HCT116 (cell line): ENCODE measurements around the gene MACROD1. TPM values are rescaled to one million over a fixed set of nuclear protein-coding genes. Genes with fewer than 3 reads are reported as not detected.

Source experiments
- ATAC-seq: fragments of 200-7000 bp; cut with Tn5 transposase; 2 replicates; pipeline ENCODE4 v1.9.1; 2020; ENCODE audit warnings: mild to moderate bottlenecking, moderate library complexity
- BruUV-seq: library from RNA; stranded (reverse); fragments of 400-500 nt; replicated peaks from 2 replicates; lab custom pipeline; 2021; lab: Mats Ljungman, UMichigan
- CTCF ChIA-PET: fragments of 300-600 bp; sonication (Branson Sonifier 250); formaldehyde crosslinking; loops from one replicate; lab custom pipeline; 2021; ENCODE audit warnings: antibody characterized with exemption; lab: Charles Lee
- POLR2A ChIA-PET: fragments of 300-600, 350-600 bp; sonication (Branson Sonifier 250); formaldehyde crosslinking; loops from one replicate; lab custom pipeline; 2021; ENCODE audit warnings: antibody characterized with exemption; lab: Charles Lee
- RAD21 ChIA-PET, 2 experiments: fragments of 300-600 bp; sonication (Branson Sonifier 250); formaldehyde crosslinking; loops; one replicate each; lab custom pipeline; 2023; ENCODE audit warnings: low total read pairs in 2 of 2; ENCODE audit not compliant: uncharacterized antibody in 2 of 2, unreplicated experiment in 2 of 2, low non-redundant PET in 1 of 2; lab: Charles Lee
- DNase-seq: peaks from one replicate; pipeline ENCODE4 v3.0.0-alpha.2; 2010; ENCODE audit warnings: low read depth, low spot score
- H2AFZ ChIP-seq: fragments of 200-600 bp; shearing (Covaris generic), sonication (generic); 2 replicates; pipeline ENCODE4 v1.6.1; 2017; ENCODE audit warnings: low read depth, mixed run types, mixed read lengths, antibody characterized with exemption, low read length; ENCODE audit not compliant: poor library complexity, severe bottlenecking
- H3K27ac ChIP-seq: 2 replicates; pipeline ENCODE4 v1.5.1; 2012; ENCODE audit warnings: low read depth, low read length
- H3K27me3 ChIP-seq: fragments of 200-600 bp; sonication (generic); 2 replicates; pipeline ENCODE4 v1.6.1; 2016; ENCODE audit warnings: mixed run types, low read length, mixed read lengths; ENCODE audit not compliant: insufficient read depth
- H3K36me3 ChIP-seq, 2 experiments: fragments of 200-500 bp in 1 of 2; fragments of 200-600 bp in 1 of 2; sonication (Bioruptor generic) in 1 of 2; sonication (generic) in 1 of 2; 2 replicates each; pipeline versions ENCODE4 v1.5.1 to v1.6.1; 2014 to 2016; ENCODE audit warnings: low read length in 2 of 2, inconsistent platforms in 1 of 2, mixed read lengths in 1 of 2, mixed run types in 1 of 2; ENCODE audit not compliant: insufficient read depth in 2 of 2, control insufficient read depth in 1 of 2
- H3K4me1 ChIP-seq, 2 experiments: fragments of 200-600 bp in 1 of 2; sonication (generic) in 1 of 2; 2 replicates each; pipeline versions ENCODE4 v1.5.1 to v1.6.1; 2012 to 2017; ENCODE audit warnings: low read length in 2 of 2, inconsistent platforms in 1 of 2, mild to moderate bottlenecking in 1 of 2, mixed read lengths in 1 of 2, mixed run types in 1 of 2, moderate library complexity in 1 of 2; ENCODE audit not compliant: insufficient read depth in 2 of 2, control insufficient read depth in 1 of 2
- H3K4me2 ChIP-seq: fragments of 200-600 bp; sonication (generic); 2 replicates; pipeline ENCODE4 v1.6.1; 2017; ENCODE audit warnings: mixed run types, low read length, mixed read lengths
- H3K4me3 ChIP-seq, 2 experiments: fragments of 200-600 bp in 1 of 2; sonication (generic) in 1 of 2; replicated peaks in 1 of 2; 2 replicates each; pipeline ENCODE4 v1.5.1; 2011 to 2016; ENCODE audit warnings: low read length in 2 of 2, control low read depth in 1 of 2, low read depth in 1 of 2, mild to moderate bottlenecking in 1 of 2, mixed read lengths in 1 of 2, mixed run types in 1 of 2
- H3K79me2 ChIP-seq: fragments of 200-600 bp; sonication (generic); 2 replicates; pipeline ENCODE4 v1.6.1; 2017; ENCODE audit warnings: mild to moderate bottlenecking, mixed run types, low read length, moderate library complexity, mixed read lengths; ENCODE audit not compliant: insufficient read depth
- H3K9ac ChIP-seq: fragments of 200-600 bp; sonication (generic); 2 replicates; pipeline ENCODE4 v1.6.1; 2016; ENCODE audit warnings: low read length, mixed read lengths
- H3K9me2 ChIP-seq: fragments of 200-600 bp; sonication (generic), shearing (Covaris generic); 2 replicates; pipeline ENCODE4 v1.6.1; 2017; ENCODE audit warnings: mixed run types, mild to moderate bottlenecking, moderate library complexity; ENCODE audit not compliant: insufficient read depth
- H3K9me3 ChIP-seq, 2 experiments: fragments of 200-500 bp in 1 of 2; fragments of 200-600 bp in 1 of 2; sonication (Bioruptor generic) in 1 of 2; sonication (generic) in 1 of 2; 2 replicates each; pipeline ENCODE4 v1.6.1; 2014 to 2017; ENCODE audit warnings: low read length in 2 of 2, mixed read lengths in 2 of 2, inconsistent platforms in 1 of 2, low read depth in 1 of 2, mild to moderate bottlenecking in 1 of 2, mixed run types in 1 of 2, moderate library complexity in 1 of 2; ENCODE audit not compliant: control insufficient read depth in 1 of 2, insufficient read depth in 1 of 2
- H4K20me1 ChIP-seq: fragments of 200-600 bp; sonication (generic), shearing (Covaris generic); 2 replicates; pipeline ENCODE4 v1.6.1; 2017; ENCODE audit warnings: mixed run types, mild to moderate bottlenecking, moderate library complexity; ENCODE audit not compliant: insufficient read depth
- CBX3 ChIP-seq: IDR thresholded peaks from 2 replicates; pipeline ENCODE4 v1.6.1; 2012; ENCODE audit warnings: low read depth
- CEBPB ChIP-seq: IDR thresholded peaks from 2 replicates; pipeline ENCODE4 v1.6.1; 2012; ENCODE audit warnings: low read depth
- EGR1 ChIP-seq: IDR thresholded peaks from 2 replicates; pipeline ENCODE4 v1.6.1; 2012; ENCODE audit warnings: low read depth
- ELF1 ChIP-seq: IDR thresholded peaks from 2 replicates; pipeline ENCODE4 v1.6.1; 2012; ENCODE audit warnings: low read depth, borderline replicate concordance
- EZH2phosphoT487 ChIP-seq: fragments of 200-600 bp; IDR thresholded peaks from 2 replicates; pipeline ENCODE4 v1.6.1; 2018; ENCODE audit warnings: antibody characterized with exemption, borderline replicate concordance
- FOSL1 ChIP-seq: IDR thresholded peaks from 2 replicates; pipeline ENCODE4 v1.6.1; 2012; ENCODE audit warnings: low read depth
- JUND ChIP-seq: IDR thresholded peaks from 2 replicates; pipeline ENCODE4 v1.6.1; 2012
- POLR2A ChIP-seq: IDR thresholded peaks from 2 replicates; pipeline ENCODE4 v1.7.0; 2011; ENCODE audit warnings: borderline replicate concordance; ENCODE audit not compliant: insufficient read depth, insufficient read length; ENCODE audit errors: extremely low read depth
- RAD21 ChIP-seq: IDR thresholded peaks from 2 replicates; pipeline ENCODE4 v1.6.1; 2012; ENCODE audit warnings: low read depth, mild to moderate bottlenecking
- SIN3A ChIP-seq: IDR thresholded peaks from 2 replicates; pipeline ENCODE4 v1.6.1; 2012; ENCODE audit warnings: low read depth
- SP1 ChIP-seq: IDR thresholded peaks from 2 replicates; pipeline ENCODE4 v1.6.1; 2012; ENCODE audit warnings: low read depth
- SRF ChIP-seq: IDR thresholded peaks from 2 replicates; pipeline ENCODE4 v1.6.1; 2012; ENCODE audit warnings: low read depth
- TCF7L2 ChIP-seq: IDR thresholded peaks from 2 replicates; pipeline ENCODE4 v1.7.0; 2011; ENCODE audit warnings: borderline replicate concordance, inconsistent platforms; ENCODE audit not compliant: insufficient read depth, insufficient read length; ENCODE audit errors: extremely low read depth
- YY1 ChIP-seq: IDR thresholded peaks from 2 replicates; pipeline ENCODE4 v1.6.1; 2011; ENCODE audit warnings: low read length, low read depth, moderate library complexity, mild to moderate bottlenecking; ENCODE audit not compliant: insufficient replicate concordance; ENCODE audit errors: extremely low read depth
- ZNF274 ChIP-seq: fragments of 200-500 bp; sonication (Bioruptor generic); IDR thresholded peaks from 2 replicates; pipeline ENCODE4 v1.6.1; 2014; ENCODE audit warnings: mild to moderate bottlenecking, low read depth, low read length, inconsistent platforms
- intact Hi-C: fragments of 100-400 bp; cut with micrococcal nuclease; formaldehyde crosslinking; loops from 2 replicates; pipeline ENCODE4 v1.10.0; 2022
- total RNA-seq: library from RNA; stranded (reverse); gene quantifications from one replicate; pipeline ENCODE4 v1.2.1, GENCODE V29; 2021; ENCODE audit not compliant: unreplicated experiment
- TF ChIP-seq, protein P1 (sequence below), 3 experiments: fragments of 200-600 bp in 1 of 3; sonication (generic) in 1 of 3; IDR thresholded peaks in 2 of 3; conservative IDR thresholded peaks in 1 of 3; 2 replicates each; pipeline ENCODE4 v1.5.1; 2012 to 2017; ENCODE audit warnings: low read depth in 2 of 3, low read length in 2 of 3, antibody characterized with exemption in 1 of 3, borderline replicate concordance in 1 of 3, control low read depth in 1 of 3, mild to moderate bottlenecking in 1 of 3, mixed read lengths in 1 of 3, mixed run types in 1 of 3, moderate library complexity in 1 of 3; ENCODE audit not compliant: insufficient read depth in 1 of 3
- TF ChIP-seq, protein P2 (sequence below): IDR thresholded peaks from 2 replicates; pipeline ENCODE4 v1.6.1; 2012
- TF ChIP-seq, protein P3 (sequence below): IDR thresholded peaks from 2 replicates; pipeline ENCODE4 v1.6.1; 2012
- TF ChIP-seq, protein P4 (sequence below): IDR thresholded peaks from 2 replicates; pipeline ENCODE4 v1.6.1; 2011; ENCODE audit warnings: mild to moderate bottlenecking, low read length, moderate library complexity; ENCODE audit not compliant: insufficient replicate concordance; ENCODE audit errors: extremely low read depth

The MACROD1 gene
- total RNA-seq, 1 experiment from 2014 or later, result 61.1 TPM

DNA sequence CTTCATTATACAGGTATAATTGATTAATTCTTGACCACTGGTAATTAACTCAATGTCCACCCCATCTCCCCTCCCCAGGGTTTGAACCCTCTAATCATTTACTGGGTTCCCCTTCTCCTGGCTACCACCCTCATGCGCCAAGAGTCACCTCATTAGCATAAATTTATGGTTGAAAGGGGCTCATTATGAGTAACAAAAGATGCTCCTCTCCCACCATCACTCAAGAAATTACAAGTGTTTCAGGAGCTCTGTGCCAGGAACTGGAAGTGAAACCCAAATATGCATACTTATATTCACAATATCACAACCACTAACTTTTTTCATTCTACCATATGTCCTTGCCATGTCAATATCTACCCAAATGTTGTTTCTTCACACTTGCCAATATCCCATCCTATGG, 12.3 kb upstream of the MACROD1 start:
- no peak for TF ChIP-seq FOSL1
- TF ChIP-seq EZH2phosphoT487, result no peak
- TF ChIP-seq TCF7L2, result no peak
- no peak for TF ChIP-seq EGR1
- no peak for TF ChIP-seq YY1
- no peak for TF ChIP-seq SIN3A
- TF ChIP-seq, protein P1, sequence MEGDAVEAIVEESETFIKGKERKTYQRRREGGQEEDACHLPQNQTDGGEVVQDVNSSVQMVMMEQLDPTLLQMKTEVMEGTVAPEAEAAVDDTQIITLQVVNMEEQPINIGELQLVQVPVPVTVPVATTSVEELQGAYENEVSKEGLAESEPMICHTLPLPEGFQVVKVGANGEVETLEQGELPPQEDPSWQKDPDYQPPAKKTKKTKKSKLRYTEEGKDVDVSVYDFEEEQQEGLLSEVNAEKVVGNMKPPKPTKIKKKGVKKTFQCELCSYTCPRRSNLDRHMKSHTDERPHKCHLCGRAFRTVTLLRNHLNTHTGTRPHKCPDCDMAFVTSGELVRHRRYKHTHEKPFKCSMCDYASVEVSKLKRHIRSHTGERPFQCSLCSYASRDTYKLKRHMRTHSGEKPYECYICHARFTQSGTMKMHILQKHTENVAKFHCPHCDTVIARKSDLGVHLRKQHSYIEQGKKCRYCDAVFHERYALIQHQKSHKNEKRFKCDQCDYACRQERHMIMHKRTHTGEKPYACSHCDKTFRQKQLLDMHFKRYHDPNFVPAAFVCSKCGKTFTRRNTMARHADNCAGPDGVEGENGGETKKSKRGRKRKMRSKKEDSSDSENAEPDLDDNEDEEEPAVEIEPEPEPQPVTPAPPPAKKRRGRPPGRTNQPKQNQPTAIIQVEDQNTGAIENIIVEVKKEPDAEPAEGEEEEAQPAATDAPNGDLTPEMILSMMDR (IDR thresholded peaks at IDR 0.05 in 2 of 3, conservative IDR thresholded peaks at IDR 0.05 in 1 of 3; ENCODE audit: borderline replicate concordance in 1 of 3, insufficient read depth in 1 of 3, low read depth in 2 of 3, low read length in 2 of 3), result no peak
- TF ChIP-seq JUND, result no peak
- TF ChIP-seq POLR2A, result no peak
- TF ChIP-seq CBX3, result no peak
- no peak for TF ChIP-seq SRF
- TF ChIP-seq, protein P2, sequence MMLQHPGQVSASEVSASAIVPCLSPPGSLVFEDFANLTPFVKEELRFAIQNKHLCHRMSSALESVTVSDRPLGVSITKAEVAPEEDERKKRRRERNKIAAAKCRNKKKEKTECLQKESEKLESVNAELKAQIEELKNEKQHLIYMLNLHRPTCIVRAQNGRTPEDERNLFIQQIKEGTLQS, result no peak
- TF ChIP-seq SP1, result no peak
- TF ChIP-seq ELF1, result no peak
- no peak for TF ChIP-seq CEBPB
- no peak for TF ChIP-seq RAD21
- no peak for TF ChIP-seq ZNF274
- TF ChIP-seq, protein P3, sequence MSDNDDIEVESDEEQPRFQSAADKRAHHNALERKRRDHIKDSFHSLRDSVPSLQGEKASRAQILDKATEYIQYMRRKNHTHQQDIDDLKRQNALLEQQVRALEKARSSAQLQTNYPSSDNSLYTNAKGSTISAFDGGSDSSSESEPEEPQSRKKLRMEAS, result no peak
- TF ChIP-seq, protein P4, sequence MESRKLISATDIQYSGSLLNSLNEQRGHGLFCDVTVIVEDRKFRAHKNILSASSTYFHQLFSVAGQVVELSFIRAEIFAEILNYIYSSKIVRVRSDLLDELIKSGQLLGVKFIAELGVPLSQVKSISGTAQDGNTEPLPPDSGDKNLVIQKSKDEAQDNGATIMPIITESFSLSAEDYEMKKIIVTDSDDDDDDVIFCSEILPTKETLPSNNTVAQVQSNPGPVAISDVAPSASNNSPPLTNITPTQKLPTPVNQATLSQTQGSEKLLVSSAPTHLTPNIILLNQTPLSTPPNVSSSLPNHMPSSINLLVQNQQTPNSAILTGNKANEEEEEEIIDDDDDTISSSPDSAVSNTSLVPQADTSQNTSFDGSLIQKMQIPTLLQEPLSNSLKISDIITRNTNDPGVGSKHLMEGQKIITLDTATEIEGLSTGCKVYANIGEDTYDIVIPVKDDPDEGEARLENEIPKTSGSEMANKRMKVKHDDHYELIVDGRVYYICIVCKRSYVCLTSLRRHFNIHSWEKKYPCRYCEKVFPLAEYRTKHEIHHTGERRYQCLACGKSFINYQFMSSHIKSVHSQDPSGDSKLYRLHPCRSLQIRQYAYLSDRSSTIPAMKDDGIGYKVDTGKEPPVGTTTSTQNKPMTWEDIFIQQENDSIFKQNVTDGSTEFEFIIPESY, result no peak
- Histone ChIP-seq H3K4me2 (no peak overlapping the region), H3K9me2 (no peaks in the 10 kb centered on the region), H3K9ac (no peak overlapping the region), H3K27me3 (no peaks in the 10 kb centered on the region), H3K4me1 (peaks cover 11 to 29% of the 10 kb centered on the region in 2 experiments), H3K79me2 (peaks cover 4% of the 10 kb centered on the region; the same call in 1 of the 2 replicates), H3K4me3 (no peak overlapping the region), H3K27ac (no peak overlapping the region), H4K20me1 (no peaks in the 10 kb centered on the region), H2AFZ (no peak overlapping the region), H3K9me3 (no peaks in the 10 kb centered on the region), H3K36me3 (no peaks in the 10 kb centered on the region)
- RAD21 ChIA-PET, result no interaction called here
- ATAC-seq, result no peak
- CTCF ChIA-PET, result no interaction called here
- POLR2A ChIA-PET, result no interaction called here
- no TSS peak for BruUV-seq
- DNase-seq, result no peak
- intact Hi-C loops, result no loop called here
